NCI-H1436 (cell line): ENCODE data around the gene ACAT2.
"Not testable (repeated sequence)": the region's sequence is repeated elsewhere in the genome, so short reads cannot be mapped to it uniquely, and the experiment has no call there.

Source experiments
- DNase-seq: peaks from one replicate; lab custom pipeline; 2025; lab: John Stamatoyannopoulos, UW

ACAT2 gene

GRCh38 chr6:159772196-159772595, 10.4 kb downstream of the ACAT2 start:
- no peak for DNase-seq

DNA sequence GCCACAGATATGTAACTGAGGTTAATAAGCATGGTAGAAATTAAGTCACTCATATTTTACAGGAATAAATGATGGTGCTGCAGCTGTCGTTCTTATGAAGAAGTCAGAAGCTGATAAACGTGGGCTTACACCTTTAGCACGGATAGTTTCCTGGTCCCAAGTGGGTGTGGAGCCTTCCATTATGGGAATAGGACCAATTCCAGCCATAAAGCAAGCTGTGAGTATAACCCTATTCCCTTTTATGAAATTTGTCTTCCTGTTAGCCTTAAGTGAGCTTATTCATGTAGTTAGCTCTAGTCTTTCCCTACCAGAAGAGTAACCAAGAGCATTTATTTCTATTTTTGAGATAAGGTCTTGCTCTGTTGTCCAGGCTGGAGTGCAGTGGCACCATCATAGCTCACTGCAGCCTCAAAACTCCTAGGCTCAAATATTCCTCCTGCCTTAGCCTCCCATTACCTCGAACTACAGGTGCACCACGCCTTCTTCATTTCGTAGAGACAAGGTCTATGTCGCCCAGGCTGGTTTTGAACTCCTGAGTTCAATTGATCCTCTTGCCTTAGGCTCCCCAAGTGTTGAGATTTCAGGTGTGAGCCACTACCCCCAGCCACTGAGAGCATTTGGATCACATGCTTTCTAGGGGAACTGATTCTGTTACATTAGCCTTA, 15.5 kb downstream of the ACAT2 start:
- no peak for DNase-seq

- no peak for DNase-seq
Observed at GRCh38 chr6:159778131-159778530, 16.3 kb downstream of the ACAT2 start.

DNA sequence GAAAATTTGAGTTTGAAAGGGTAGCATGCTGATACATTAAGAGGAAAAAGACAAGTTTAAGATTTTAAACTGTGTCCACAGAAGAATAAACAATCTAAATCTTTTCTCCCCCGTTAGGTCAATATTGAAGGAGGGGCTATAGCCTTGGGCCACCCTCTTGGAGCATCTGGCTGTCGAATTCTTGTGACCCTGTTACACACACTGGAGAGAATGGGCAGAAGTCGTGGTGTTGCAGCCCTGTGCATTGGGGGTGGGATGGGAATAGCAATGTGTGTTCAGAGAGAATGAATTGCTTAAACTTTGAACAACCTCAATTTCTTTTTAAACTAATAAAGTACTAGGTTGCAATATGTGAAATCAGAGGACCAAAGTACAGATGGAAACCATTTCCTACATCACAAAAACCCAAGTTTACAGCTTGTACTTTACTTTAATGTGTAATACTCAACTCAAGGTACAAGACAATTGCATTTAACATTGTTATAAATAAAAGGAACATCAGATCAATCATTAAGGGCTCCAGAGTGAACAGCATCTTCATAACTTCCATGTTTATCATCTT, 16.8 kb downstream of the ACAT2 start:
- DNase-seq: no peak

DNA sequence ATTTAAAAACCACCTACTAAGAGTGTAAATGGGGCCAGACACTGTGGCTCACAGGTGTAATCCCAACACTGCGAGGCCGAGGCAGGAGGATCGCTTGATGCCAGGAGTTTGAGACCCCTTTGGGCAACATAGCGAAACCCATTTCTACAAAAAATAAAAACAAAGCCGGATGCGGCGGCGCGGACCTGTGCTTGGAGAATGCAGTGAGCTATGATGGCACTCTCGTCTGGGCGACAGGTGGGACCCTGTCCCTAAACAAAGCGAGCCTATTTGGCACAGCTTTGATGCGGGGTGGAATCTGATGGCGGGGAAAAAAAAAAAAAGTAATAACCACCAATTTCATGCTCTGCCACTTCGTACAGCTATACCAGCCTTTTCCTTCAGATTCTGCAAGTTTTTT, 26.4 kb downstream of the ACAT2 start:
- DNase-seq: no peak

GRCh38 chr6:159788753-159789376, 27.0 kb downstream of the ACAT2 start:
- DNase-seq: no peak

GRCh38 chr6:159789377-159790148, 27.7 kb downstream of the ACAT2 start, which contains the start of gene TCP1:
TCP1 (minus strand) TSS chr6:159789602; CDS start chr6:159789468, 134 bp downstream.
- DNase-seq: peak; percentile 99

- DNase-seq: peak; percentile 96
Observed at GRCh38 chr6:159790149-159790955, 28.5 kb downstream of the ACAT2 start, which contains the start of gene MRPL18. MRPL18 (plus strand) TSS chr6:159790467; CDS start chr6:159790588, 121 bp downstream.

- no peak for DNase-seq
Observed at GRCh38 chr6:159790956-159791598, 29.2 kb downstream of the ACAT2 start.

DNA sequence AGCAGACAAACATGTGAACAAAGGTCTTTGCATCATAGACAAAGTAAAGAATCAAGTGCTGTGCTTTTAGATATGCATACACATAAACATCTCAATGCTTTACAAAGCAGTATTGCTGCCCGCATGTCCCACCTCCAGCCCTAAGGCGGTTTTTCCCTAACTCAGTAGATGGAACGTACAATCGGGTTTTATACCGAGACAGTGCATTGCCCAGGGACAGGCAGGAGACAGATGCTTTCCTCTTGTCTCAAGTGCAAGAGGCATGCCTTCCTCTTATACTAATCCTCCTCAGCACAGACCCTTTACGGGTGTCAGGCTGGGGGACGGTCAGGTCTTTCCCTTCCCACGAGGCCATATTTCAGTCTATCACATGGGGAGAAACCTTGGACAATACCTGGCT, 33.1 kb downstream of the ACAT2 start:
- not testable (repeated sequence) for DNase-seq

DNA sequence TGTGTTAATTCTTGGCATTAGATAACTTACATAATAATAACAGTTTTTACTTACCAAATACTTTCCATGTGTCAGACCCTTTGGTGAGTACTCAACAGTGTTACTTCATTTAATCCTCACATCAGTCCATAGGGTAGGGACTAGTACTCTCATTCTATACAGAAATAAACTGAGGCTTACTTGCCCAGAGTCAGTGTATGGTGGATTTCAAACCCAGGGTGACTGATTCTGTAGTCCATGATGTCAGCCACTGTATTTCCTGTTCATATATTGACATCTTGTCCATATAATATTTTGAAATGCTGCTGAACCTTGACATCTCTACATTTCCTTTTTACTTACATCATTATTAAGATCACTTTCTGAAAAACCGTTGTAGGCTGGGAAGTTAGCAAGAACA, 35.7 kb downstream of the ACAT2 start:
- DNase-seq: no peak

DNA sequence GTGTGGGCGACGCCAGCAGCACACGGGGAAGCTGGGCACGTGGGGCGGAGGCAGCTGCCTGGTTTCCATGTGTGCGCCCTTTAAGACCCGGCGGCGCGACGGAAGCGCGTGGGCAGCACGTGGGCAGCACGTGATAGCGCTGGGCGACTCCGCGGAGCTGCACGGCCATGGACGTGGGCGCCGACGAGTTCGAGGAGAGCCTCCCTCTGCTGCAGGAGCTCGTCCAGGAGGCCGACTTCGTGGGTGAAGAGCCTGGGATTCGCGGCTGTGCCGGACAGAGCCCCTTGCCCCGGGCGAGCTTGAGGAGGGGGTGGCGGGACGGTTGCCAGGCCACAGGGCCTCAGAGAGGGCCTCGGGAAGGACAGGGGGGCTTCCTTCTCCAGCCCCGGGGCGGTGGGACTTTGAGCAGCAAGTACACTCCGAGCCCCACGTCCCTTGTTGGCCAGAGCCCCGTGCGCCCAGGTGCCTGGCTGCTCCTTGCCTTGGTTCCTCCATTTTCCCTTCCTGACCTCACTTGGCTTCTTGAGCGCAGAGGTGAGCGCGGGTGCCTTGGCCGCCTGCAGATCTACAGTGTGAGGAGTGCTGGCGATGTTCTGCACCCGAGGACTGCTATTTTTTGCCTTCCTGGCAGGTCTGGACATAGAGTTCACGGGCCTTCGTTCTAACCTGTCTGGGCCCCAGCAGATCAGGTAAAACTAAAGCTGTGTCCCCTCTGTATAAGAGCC, 38.5 kb downstream of the ACAT2 start, which contains the start of gene PNLDC1:
TSS of gene PNLDC1 (plus strand) at position 136 of the 725 bp plus-strand sequence. CDS start at position 168, 32 bp downstream.
- no peak for DNase-seq

DNA sequence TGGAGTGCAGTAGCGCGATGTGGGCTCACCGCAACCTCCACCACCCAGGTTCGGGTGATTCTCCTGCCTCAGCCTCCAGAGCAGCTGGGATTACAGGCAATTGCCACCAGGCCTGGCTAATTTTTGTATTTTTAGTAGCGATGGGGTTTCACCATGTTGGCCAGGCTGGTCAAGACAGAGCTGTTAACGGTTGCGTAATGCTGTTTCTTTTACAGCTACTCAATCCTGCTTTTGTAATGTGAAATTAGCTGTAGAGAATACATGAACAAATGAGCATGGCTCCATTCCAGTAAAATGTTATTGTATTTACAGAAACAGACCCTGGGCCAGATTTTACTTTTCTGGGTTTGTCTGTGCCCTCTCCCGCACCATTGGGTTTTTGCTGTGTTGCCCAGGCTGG, 40.1 kb downstream of the ACAT2 start:
- no peak for DNase-seq

DNA sequence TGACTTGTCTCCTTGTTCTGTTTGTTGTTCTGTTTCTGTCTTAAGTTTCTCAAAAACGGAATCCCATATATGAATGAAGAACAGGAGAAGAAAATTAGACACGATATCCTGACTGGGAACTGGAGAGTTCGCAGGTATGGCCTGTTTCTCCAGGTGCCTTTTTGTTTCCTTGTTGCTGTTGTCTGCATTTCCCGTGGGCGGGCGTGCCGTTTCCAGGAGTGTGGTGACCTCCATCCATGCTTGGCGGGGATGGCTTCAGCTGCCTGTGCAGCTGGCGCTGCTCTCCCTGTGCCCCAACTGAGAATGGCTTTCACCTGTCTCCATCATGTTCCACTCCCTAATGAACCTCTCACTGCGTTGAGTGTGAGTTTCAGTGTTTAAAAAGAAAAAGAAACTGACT, 42.7 kb downstream of the ACAT2 start:
- no peak for DNase-seq

DNA sequence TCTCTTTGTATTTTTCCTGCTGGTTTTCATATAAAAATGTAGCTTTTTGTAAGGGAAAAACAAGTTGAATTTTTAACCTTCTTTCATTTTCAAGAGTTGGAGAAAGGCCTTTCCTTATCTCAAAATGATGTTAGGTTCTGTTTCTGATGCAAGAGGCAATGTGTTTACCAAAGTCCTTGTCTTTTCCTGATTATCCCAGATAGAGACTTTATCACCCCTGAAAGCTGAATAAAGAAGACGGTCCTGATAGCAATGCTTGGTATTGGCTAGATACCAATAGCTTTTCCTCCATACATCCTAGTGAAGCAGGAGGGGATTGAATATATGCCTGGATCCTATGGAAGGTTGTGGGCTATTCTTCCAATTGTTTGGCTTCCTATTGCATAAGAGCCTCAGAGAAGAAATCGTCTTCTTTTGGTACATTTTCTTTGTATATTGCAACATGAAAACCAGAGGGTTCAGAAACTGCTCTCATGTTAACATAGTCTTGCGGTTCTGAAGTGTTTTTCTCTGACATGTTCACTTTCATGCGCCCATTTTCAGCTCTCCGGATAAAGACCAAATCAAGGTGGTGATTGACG, 43.7 kb downstream of the ACAT2 start:
- no peak for DNase-seq

GRCh38 chr6:159806021-159806458, 44.2 kb downstream of the ACAT2 start:
- DNase-seq: no peak

GRCh38 chr6:159807150-159807858, 45.5 kb downstream of the ACAT2 start:
- no peak for DNase-seq

DNA sequence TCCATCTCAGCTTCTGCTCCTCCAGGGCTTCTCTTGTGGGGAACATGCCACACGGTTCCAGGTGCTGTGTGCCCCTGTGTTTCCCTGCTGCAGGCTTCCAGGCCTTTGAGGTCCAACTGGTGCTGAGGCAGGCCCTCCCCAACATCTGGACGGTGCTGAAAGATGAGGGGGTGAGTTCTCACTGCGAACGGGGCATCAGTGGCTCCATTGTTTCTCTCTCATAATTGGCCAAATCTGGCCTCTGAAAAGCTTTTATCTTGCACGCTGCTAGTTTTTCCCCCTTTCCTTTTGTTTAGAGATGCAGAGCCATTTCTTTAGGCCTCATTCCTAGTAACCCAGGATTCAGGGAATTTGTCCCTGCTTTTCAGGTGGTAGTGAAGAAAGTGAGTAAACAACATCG, 46.8 kb downstream of the ACAT2 start:
- no peak for DNase-seq

- no peak for DNase-seq
Observed at GRCh38 chr6:159809149-159809548, 47.3 kb downstream of the ACAT2 start.
